Measurements from ENCODE around the gene MED12L.
"Not testable (repeated sequence)": the region's sequence is repeated elsewhere in the genome, so short reads cannot be mapped to it uniquely, and the experiment has no call there.

The MED12L gene

DNA sequence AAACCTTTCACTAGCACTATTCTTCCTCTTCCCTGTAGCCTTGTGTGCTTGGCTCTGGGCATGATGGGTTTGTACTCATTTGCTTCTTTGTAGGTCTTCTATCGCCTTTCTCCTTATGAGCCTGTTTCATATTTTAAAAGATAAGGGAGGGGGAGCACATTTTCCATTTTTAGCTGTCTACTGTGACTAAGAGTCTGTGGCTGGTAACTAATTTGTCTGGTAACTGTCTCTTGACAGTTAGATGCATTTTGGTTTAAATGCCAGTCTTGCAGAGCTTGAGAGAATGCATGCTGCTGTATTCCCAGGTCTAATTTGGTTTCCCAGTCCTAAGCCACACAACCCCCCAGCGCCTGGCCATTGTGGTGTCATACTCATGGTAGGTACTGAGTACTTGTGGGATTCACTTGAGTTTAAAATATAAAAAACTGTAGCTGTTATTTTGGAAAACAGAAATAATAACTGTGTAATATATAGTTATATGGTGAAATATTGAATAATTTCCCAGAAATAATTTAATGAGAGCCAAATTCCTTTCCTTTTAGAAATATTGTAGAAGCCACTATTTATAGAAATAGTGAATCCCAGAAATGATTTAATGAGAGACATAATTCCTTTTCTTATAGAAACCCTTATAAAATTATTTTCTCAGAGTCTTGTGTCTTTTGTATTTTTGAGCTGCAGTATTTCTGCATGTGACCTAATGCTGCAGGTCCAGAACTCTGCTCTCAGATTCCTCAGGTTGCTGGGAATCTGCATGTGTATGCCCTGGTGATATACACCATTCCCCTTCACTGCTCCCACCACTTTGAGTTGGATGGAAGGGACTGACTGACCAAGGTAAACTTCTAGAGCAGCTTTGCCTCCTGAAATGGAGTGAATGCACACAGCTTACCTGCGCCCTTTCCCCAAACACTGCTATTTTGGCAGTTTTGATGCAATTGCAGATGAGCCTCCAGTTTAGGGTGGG, 131.5 kb downstream of the MED12L start:
- DNase-seq: no peak

DNA sequence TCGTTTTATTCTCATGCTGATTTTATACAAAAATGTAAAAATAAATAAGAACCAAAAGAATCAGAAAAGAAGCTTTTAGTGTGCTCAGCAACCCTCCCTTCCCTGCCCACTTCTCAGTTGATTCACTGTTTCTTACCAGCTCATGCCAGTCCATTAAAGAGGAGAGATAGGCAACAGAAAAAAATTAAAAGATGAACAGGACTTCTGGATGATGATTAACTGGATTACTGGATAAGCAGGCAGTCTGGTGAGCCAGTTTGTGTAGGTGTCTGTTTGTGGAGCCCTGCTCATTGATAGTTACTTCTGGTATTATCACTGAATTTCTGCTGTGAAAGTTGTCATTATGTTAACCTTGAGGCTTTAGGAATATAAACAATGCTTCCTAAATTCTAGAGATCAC, 132.7 kb downstream of the MED12L start:
- no peak for DNase-seq

DNA sequence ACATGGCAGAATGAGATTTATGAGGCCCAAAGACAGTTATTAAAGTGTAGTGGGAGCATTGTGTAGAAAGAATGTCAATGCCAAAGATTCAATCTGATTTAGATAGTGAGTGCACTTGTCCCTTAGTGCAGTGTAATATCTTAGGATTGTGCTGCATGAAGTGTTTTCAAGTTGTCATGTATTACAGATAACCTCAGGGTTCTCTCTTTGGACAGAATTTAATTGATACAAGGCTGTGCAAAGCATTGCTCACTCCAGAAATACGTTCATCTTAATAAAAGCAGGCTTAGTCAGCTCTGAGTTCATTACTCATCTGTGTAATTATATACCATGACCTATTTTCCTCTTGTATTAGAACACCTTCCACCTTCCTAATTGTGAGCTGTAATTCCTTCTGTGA, 133.6 kb downstream of the MED12L start:
- no peak for DNase-seq

DNA sequence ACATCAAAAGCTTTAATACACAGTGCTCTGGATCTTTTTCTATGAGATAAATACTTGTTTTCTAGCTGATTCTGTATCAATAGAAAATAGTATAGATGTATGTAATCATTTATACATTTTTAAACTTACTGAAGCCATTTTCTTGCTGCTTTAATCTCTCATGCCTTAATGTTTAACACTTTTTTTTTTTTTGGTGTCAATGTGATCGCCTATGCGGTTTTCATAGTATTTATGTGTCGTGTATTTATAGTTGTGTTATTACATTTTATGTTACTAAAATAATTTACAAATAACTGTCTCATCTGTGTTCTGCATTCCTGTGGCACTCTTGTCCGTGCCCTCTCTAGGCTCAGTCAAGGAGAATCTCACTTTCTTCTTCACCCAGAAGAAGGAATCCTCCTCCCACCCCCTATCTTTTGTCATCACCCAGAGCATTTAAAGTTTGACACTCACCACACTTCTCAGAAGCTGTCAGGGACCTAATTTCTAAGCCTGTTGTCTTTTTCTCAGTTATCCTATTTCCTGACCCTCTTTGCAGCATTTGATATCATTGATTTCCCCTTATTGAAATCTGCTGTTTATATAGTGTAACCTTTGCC, 138.9 kb downstream of the MED12L start:
- no peak for DNase-seq

DNA sequence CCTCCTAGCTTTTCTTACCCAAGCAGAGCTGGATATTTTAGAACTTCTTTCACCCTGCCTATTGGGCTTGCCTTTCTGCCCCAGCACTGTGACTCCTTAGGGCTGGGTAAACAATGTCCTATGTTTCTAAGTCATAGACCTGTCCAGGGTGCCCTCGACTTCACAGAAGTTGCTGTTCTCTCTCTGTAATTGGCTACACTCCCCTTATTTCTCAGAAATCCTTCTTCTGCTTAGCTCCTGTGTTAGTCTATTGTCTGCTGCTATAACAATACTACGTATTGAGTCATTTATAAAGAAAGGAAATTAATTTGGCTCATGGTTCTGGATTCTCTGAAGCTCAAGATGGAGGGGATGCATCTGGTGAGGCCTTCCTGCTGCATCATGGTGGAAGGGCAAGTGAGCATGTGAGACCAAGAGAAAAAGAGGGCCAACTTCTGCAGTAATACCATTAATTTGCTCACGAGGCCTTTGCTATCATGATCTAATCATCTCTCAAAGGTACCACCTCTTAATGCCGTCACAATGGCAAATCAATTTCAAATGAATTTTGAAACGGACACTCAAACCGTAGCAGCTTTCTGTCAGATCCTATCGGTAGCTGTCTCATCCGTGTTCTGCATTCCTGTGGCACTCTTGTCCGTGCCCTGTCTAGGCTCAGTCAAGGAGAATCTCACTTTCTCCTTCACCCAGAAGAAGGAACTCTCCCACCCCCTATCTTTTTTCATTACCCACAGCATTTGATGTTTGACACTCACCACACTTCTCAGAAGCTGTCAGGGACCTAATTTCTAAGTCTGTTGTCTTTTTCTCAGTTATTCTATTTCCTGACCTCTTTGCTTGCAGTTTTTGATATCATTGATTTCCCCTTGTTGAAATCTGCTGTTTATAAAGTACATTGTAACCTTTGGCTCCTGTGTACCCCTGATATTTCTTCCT, 139.8 kb downstream of the MED12L start:
- DNase-seq: no peak

DNA sequence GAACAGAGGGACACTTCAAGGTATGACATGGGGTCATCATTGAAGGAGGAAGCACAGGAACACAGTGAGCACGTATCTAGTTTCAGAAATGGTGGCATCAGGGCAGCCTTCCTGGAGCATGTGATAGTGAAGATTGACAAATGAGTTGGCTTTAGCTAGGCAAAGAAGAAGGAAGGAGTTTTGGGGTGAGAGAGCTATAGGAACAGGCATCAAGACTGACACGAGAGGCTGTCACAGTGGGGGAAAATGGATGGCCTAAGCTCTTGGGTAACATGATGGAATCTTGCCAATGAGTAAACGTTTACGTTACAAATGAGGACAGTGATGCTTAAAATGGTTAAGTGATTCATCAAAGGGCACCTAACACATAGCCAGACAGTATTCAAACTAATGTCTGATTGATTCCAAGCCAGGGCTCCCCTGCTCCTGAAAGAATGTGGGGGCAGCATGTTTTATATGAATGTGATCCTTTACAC, 140.7 kb downstream of the MED12L start:
- DNase-seq: no peak

DNA sequence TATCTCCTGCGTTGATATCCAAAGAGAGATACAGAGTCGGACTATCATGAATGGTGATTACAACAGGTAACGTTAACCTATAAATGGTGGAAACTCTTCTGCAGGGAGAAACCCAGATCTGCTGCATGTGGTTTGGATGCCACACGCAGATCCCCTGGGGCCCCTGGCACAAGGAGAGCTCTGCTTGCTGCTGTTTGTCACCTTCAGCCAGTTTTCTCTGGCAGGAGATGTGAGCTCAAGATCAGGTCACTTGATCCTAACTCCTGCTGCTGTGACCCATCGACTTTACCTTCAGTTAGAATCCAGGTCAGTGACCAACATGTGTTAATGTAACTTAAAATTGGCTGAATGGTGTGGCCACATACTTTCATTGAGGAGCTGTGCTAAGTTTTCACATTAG, 141.4 kb downstream of the MED12L start:
- no peak for DNase-seq

DNA sequence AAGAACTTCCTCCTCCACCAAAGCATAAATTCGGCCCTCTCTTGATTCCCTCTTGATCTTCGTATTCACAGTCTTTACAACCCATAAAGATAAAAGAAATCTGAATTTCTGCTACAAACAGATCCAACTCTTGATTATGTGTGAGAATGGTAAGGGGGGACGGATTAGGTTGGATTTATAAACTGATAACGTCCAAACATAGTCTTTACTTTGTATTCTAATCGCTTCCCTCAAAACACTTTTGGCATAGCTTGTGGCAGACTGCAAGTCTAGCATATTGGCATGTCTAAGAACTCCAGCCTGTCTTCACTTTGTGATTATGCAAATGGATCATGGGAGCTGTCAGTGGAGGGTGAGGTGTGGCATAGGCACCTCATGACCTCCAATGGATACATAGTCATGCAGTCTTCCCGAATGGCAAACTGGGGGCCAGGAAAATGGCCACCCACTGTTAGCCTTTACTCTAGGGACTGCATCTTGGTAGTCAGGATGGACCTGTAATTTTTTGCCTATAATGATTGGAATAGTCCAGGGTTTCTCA, 141.9 kb downstream of the MED12L start:
- DNase-seq: no peak

DNA sequence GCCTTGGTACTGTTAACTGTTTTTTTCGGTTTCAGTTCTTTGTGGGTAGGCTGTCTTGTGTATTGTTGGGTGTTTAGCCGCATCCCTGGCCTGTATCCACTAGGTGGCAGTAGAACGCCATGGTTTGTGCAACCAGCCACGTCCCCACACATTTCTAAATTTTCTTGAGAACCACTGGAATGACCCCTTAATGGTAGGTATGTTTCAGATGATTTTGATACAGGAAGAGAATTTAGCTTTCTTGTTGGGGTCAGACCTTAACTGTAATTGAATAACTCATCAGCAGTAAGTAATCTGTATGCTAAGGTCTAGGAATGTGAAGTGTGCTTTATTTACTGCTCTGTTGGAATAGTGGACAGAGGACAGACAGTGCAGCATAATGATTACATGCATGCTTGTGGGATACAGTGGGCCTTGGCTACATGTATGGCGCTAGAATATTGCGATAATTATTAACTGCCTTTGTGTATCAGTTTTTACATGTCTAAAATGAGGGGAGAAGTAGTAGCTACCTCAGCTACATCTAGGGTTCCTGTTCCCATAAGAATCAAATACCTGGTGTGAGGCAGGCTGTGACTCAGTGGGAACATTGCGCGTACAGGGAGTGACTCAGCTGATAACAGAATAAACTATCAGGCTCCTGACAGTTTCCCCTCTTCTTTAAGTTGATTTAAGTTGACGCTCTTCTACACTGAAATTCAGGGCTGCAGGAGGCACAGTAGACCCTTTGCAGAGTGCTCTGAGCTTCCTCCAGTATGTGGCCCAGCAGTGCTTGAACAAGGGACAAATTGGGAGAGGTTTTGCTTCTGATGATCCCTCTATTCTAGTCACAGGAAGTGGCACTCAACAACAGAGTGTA, 142.6 kb downstream of the MED12L start:
- peak; percentile 62 for DNase-seq

DNA sequence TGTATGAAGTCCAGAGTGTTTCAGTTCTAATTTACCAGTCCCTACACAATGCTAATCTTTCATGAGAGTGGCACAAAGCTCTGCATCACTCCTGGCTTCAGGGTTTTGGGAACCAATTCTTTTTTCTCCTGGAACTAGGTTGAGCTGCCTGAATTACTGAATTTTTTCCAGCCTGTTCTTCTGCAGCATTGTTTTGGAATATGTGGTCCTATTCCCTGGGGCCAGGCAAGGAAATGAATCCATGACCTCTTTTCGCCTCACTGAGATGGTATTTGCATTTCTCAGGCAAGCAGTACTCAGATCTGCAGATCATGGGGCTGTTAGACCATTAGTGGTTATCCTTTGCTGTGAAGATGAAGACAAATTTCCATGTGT, 143.2 kb downstream of the MED12L start:
- DNase-seq: no peak

DNA sequence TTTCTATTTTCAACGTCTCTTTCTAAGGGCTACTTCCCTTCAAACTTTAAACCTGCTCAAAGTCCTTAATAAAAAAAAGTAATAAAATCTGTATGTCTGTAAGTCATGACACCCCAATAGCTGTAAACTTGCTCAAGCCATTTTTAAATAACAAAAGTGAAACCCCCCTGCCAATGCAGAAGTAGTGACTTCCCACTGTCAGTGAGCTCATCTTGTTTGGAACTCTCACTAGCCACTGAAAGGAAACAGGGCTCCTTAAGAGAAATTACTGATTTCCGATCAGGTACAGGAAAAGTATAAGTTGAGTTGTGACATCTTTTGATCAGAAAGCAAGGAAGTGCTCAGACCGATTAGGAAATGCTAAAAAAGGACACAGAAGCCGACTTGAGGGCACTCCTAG, 145.2 kb downstream of the MED12L start:
- DNase-seq: no peak

DNA sequence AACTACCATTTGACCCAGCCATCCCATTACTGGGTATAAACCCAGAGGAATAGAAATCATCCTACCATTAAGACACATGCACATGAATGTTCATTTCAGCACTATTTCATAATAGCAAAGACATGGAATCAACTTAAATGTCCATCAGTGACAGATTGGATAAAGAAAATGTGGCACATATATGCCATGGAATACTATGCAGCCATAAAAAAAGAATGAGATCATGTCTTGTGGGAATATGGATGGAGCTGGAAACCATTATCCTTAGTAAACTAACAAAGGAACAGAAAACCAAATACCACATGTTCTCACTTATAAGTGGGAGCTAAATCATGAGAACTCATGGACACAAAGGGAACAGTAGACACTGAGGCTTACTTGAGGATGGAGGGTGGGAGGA, 146.9 kb downstream of the MED12L start:
- DNase-seq: not testable (repeated sequence)

DNA sequence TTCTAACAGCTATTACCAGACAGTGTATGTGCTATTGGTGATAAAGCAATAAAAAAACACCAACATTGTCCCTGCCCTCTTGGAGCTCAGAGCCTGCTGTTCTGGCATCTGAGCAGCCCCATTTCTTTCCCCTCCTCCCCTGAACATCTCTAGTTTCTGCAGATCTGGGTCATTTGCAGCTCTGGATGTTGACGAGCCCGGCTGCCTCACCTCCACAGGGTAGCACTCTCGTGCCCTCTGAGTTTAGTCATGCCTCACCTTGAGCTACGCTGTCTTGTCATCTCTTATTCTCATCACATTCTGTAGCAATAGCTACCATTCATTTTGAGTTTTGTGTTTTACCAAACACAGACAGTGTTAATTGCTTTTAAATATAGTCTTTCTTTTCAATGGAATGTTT, 147.5 kb downstream of the MED12L start:
- DNase-seq: no peak

DNA sequence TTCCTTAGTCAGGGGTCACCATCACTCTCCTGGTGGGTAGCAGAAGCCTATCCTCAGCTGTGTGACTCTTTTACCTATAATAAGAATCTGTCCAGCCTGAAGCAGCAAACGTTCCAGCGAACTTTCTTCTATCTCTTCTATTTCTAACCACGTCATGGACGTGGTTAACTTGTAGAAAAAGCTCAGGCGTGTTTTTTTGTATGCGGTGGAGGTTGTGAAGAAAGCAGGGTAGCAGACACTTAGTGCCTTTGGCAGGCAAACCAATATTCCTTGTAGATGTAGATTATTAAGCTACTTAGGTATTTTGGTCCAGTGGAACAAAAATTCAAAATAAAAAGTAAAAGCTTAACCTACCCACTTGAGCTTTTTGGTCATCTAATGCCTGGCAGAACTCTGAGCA, 149.4 kb downstream of the MED12L start:
- no peak for DNase-seq

DNA sequence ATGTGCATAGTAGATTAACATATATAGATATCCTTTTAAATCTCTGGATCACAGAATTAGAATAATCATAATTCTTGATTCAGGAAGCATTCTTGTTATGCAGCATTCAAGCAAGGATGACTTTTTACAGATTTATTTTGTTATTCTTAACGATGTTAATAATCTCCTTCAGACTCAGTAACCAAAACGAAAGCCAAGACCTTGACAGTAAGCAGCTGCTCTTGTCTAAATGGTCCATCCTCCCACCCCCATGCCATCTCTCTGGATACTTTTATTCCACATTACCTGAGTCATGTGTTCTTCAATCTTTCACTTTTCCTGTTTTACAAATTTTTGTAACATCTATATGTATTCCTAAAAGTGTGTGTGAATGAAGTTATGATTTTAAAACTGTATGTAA, 150.9 kb downstream of the MED12L start:
- no peak for DNase-seq

DNA sequence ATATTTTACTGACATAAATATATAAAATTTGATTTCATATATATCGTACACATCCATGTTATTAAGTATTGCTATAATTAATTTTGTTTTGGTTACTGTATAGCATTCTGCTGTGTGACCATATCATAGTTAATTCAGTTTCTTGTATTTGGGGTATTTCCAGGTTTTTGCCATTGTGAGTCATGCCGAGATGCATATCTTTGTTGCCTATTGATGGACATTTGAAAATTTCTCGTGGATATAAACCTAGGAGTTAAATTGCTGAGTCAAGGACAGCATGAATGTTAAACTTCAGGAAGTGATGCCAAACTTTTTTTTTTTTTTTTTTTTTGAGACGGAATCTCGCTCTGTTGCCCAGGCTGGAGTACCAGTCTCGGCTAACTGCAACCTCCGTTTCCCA, 151.3 kb downstream of the MED12L start:
- DNase-seq: no peak

DNA sequence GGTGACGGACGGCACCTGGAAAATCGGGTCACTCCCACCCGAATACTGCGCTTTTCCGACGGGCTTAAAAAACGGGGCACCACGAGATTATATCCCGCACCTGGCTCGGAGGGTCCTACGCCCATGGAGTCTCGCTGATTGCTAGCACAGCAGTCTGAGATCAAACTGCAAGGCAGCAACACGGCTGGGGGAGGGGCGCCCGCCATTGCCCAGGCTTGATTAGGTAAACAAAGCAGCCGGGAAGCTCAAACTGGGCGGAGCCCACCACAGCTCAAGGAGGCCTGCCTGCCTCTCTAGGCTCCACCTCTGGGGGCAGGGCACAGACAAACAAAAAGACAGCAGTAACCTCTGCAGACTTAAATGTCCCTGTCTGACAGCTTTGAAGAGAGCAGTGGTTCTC, 156.5 kb downstream of the MED12L start:
- DNase-seq: not testable (repeated sequence)

DNA sequence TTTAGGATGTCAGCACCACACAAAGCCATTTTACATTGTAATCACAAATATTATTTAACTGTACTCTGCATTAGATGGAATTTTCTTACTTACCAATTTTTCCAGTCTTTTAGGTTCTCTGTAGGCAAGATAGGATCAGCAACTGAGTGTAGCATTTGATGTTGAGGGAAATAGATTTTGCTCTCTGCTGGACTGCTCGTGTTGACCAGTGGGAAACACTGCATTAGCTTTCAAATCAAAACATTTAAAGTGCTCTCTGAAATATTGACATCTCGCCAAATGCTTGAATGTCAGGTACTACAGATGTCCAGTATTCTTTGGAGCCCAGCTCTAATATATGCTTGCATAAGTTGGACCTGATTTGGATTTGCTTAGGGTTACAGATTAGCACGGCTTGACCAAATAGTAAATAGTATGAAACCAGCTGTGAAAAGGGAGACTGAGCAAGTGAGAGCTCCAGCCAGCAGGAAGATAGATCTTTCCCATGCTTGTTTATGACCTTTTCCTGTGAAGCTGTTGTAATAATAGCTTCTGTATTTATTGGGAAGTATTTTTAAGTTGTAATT, 163.4 kb downstream of the MED12L start:
- no peak for DNase-seq

DNA sequence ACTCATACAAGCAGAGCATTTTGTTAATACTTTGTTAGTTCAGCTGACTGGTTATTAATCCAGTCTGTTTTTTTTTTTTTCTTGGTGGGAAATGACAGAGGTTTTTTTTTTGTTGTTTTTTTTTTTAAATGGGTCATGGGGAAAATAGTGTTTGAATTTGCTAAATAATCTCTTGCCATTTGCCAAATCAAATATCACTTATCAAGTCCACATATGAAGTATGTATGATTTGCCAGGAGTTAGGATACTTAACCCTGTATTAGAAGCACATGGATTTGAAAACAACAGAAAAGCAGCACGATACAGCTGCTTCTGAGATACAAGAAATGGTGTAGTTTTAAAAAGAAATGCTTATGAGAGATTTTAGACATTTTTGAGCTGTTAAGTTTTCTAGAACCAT, 171.3 kb downstream of the MED12L start:
- no peak for DNase-seq

DNA sequence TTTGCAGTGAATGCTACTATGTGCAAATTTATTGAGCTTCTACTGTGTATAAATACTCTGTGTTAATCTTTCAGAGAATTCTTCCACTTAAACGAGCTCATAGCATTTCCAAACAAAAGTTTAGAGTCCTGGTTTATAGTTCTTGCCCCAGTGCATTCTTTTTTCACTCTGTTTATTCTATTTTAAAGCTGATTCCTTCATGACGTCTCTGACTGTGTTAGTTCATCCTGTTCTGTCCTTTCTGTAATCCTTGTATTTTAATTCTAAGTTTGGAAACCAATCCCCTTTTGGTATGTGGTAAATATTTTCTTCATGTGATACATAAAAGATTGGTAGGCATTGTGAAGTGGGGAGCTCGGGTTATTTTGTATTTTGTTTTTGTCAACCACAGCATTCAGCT, 174.2 kb downstream of the MED12L start:
- DNase-seq: no peak

DNA sequence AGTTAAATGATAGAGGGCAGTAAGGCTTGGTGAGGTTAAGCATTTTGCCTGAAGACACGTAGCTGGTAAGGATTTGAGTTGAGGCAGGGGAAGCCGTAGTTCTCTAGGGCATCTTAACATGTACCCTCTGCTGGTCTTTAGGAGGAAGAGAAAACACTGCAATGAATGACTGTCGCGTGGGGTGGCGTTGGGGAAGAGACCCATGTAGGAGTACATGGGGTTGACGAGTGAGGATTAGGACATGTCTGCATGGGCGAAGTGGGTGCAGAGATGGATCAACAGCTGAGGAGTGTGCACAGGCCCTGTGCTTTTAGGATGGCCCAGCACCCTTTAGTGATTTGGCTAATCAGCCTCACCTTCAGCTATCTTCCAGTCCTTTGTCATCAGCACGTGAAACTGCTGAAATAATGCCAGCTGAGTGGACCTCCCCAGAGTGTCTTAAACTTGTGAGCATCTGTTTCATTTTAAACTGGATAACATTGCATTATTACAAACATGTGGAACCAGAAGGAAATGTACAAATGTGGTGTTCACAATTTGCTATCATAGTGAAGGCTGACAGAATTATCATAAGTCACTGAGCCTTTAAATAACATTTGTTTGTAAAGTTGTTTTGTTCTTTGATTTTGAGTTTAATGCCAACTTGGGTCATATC, 177.5 kb downstream of the MED12L start:
- no peak for DNase-seq

Measured in activated effector memory CD4-positive, alpha-beta T cell treated with Interleukin-2 at 50 U/mL for 16 hours (primary cell).